Astrocyte (in vitro differentiated cells and primary cell): ENCODE results near the gene FKBP1B. TPM values are rescaled to one million over a fixed set of nuclear protein-coding genes. Genes with fewer than 3 reads are reported as not detected.

Experiments used
- DNase-seq: peaks from one replicate; pipeline ENCODE4 v3.0.0-alpha.2; 2010; ENCODE audit warnings: low read depth
- FAIRE-seq: peaks from 2 replicates; lab custom pipeline; 2011; peaks lifted over from hg19 to GRCh38; lab: Jason Lieb, UNC
- H2AFZ ChIP-seq: 2 replicates; pipeline ENCODE4 v1.6.0; 2012; ENCODE audit warnings: low read depth, low read length, inconsistent platforms
- H3K27ac ChIP-seq: 2 replicates; pipeline ENCODE4 v1.5.1; 2011; ENCODE audit warnings: low read depth, low read length, inconsistent platforms
- H3K27me3 ChIP-seq: 2 replicates; pipeline ENCODE4 v1.6.0; 2011; ENCODE audit warnings: low read length, inconsistent platforms; ENCODE audit not compliant: insufficient read depth
- H3K36me3 ChIP-seq: 2 replicates; pipeline ENCODE4 v1.5.1; 2011; ENCODE audit warnings: low read length, inconsistent platforms; ENCODE audit not compliant: insufficient read depth
- H3K4me1 ChIP-seq: 2 replicates; pipeline ENCODE4 v1.5.1; 2011; ENCODE audit warnings: low read length, inconsistent platforms; ENCODE audit not compliant: insufficient read depth
- H3K4me2 ChIP-seq: 2 replicates; pipeline ENCODE4 v1.6.0; 2012; ENCODE audit warnings: low read length, inconsistent platforms
- H3K4me3 ChIP-seq: 2 replicates; pipeline ENCODE4 v1.5.1; 2011; ENCODE audit warnings: low read depth, mild to moderate bottlenecking, low read length, inconsistent platforms; ENCODE audit not compliant: insufficient read depth
- H3K79me2 ChIP-seq: 2 replicates; pipeline ENCODE4 v1.6.0; 2012; ENCODE audit warnings: mild to moderate bottlenecking, low read length, inconsistent platforms; ENCODE audit not compliant: insufficient read depth
- H3K9ac ChIP-seq: 2 replicates; pipeline ENCODE4 v1.6.0; 2012; ENCODE audit warnings: mild to moderate bottlenecking, low read length, inconsistent platforms
- H3K9me3 ChIP-seq: 2 replicates; pipeline ENCODE4 v1.5.1; 2012; ENCODE audit warnings: low read depth, mild to moderate bottlenecking, low read length, inconsistent platforms; ENCODE audit not compliant: insufficient read depth
- H4K20me1 ChIP-seq: 2 replicates; pipeline ENCODE4 v1.6.0; 2012; ENCODE audit warnings: low read length, inconsistent platforms; ENCODE audit not compliant: insufficient read depth
- H3K27ac Mint-ChIP-seq: one replicate; pipeline ENCODE4 v1.8.0; 2021; ENCODE audit warnings: mild to moderate bottlenecking, mixed read lengths; ENCODE audit not compliant: unreplicated experiment
- H3K27me3 Mint-ChIP-seq: one replicate; pipeline ENCODE4 v1.8.0; 2021; ENCODE audit warnings: low read depth, mixed read lengths; ENCODE audit not compliant: unreplicated experiment
- H3K36me3 Mint-ChIP-seq: one replicate; pipeline ENCODE4 v1.8.0; 2021; ENCODE audit warnings: low read depth, mixed read lengths; ENCODE audit not compliant: unreplicated experiment
- H3K4me1 Mint-ChIP-seq: one replicate; pipeline ENCODE4 v1.8.0; 2021; ENCODE audit warnings: low read depth, mixed read lengths; ENCODE audit not compliant: unreplicated experiment
- H3K4me3 Mint-ChIP-seq: one replicate; pipeline ENCODE4 v1.8.0; 2021; ENCODE audit warnings: mild to moderate bottlenecking, moderate library complexity, mixed read lengths; ENCODE audit not compliant: unreplicated experiment
- H3K9me3 Mint-ChIP-seq: one replicate; pipeline ENCODE4 v1.8.0; 2021; ENCODE audit warnings: mild to moderate bottlenecking, mixed read lengths; ENCODE audit not compliant: unreplicated experiment
- CTCF ChIP-seq: IDR thresholded peaks from 2 replicates; pipeline ENCODE4 v1.5.1; 2011; ENCODE audit warnings: low read depth, mild to moderate bottlenecking, inconsistent platforms, low read length, moderate library complexity; ENCODE audit not compliant: insufficient read depth
- EZH2 ChIP-seq: IDR thresholded peaks from 2 replicates; pipeline ENCODE4 v1.6.1; 2012; ENCODE audit warnings: mild to moderate bottlenecking, low read length, inconsistent platforms; ENCODE audit not compliant: insufficient read depth
- total RNA-seq: library from RNA; stranded (reverse); gene quantifications from 2 replicates; pipeline ENCODE4 v1.2.1, GENCODE V29; 2021

FKBP1B gene
- total RNA-seq, 1 donor from 2014 or later, result 19.4 TPM

- Histone ChIP-seq H3K36me3 (no peaks in the 10 kb centered on the region), H3K27ac (no peak overlapping the region), H3K4me3 (no peak overlapping the region), H3K9ac (no peak overlapping the region), H3K9me3 (no peaks in the 10 kb centered on the region), H3K79me2 (no peaks in the 10 kb centered on the region), H2AFZ (no peak overlapping the region), H3K4me2 (no peak overlapping the region), H3K4me1 (peaks cover 16% of the 10 kb centered on the region), H4K20me1 (no peaks in the 10 kb centered on the region), H3K27me3 (no peaks in the 10 kb centered on the region)
- FAIRE-seq, result no peak
- Mint-ChIP-seq H3K36me3 (no peaks in the 10 kb centered on the region), H3K9me3 (no peaks in the 10 kb centered on the region), H3K27ac (no peak overlapping the region), H3K4me3 (no peak overlapping the region), H3K4me1 (peaks cover 7% of the 10 kb centered on the region), H3K27me3 (peaks cover 2% of the 10 kb centered on the region)
- DNase-seq, result no peak
- no peak for TF ChIP-seq CTCF
- TF ChIP-seq EZH2, result no peak
Measured at GRCh38 chr2:24016853-24017703, 32.5 kb upstream of the FKBP1B start.

DNA sequence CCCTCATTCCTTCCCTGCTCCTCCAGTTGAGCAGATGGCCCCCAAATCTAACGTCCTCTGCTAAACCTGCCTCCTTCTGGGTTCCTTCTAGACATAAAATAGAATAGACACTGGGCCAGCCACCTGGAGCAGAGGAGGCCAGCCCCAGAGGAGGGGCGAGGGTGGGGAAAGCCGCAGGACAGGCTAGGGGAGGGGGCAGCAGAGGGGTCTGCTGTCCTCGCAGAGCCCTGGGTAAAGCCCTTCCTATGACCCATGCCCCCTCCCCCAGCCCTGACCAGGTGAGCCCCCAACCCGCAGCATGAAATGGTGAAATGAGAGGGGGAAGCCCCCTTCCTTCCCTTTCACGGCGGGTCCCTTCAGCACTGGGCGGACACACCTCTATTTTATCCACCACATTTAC, 31.8 kb upstream of the FKBP1B start:
- no peaks in the 10 kb centered on the region for H4K20me1 ChIP-seq
- H2AFZ ChIP-seq, result no peak overlapping the region
- peaks cover 2% of the 10 kb centered on the region for H3K27me3 Mint-ChIP-seq
- H3K27me3 ChIP-seq, result no peaks in the 10 kb centered on the region
- no peak for FAIRE-seq
- no peak overlapping the region for H3K27ac ChIP-seq
- H3K9me3 ChIP-seq, result no peaks in the 10 kb centered on the region
- peaks cover 16% of the 10 kb centered on the region for H3K4me1 ChIP-seq
- H3K9me3 Mint-ChIP-seq, result no peaks in the 10 kb centered on the region
- H3K9ac ChIP-seq, result no peak overlapping the region
- no peak overlapping the region for H3K4me3 Mint-ChIP-seq
- peaks cover 7% of the 10 kb centered on the region for H3K4me1 Mint-ChIP-seq
- H3K79me2 ChIP-seq, result no peaks in the 10 kb centered on the region
- no peak overlapping the region for H3K4me3 ChIP-seq
- H3K36me3 Mint-ChIP-seq, result peaks cover 2% of the 10 kb centered on the region
- TF ChIP-seq EZH2 (no peak), CTCF (no peak)
- no peak overlapping the region for H3K4me2 ChIP-seq
- H3K27ac Mint-ChIP-seq, result no peak overlapping the region
- H3K36me3 ChIP-seq, result no peaks in the 10 kb centered on the region
- no peak for DNase-seq

DNA sequence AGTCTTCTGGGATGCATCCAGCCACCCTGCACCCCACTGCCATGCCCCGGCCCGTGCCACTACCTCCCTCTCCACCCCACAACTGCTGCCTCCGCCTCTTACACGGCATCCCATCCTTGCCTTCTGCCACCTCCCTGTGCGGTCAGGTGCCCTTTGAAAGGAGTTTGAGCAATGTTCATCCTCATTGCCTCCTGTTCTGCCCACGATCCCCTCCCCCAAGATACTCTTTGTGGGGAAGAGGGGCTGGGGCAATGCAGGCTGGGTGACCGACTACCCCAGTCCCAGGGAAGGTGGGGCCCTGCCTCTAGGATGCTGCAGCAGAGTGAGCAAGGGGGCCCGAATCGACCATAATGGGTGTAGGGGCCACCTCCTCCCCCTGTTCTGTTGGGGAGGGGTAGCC, 31.3 kb upstream of the FKBP1B start:
- no peak overlapping the region for H3K27ac ChIP-seq
- no peaks in the 10 kb centered on the region for H3K27me3 ChIP-seq
- Mint-ChIP-seq H3K4me3 (no peak overlapping the region), H3K27ac (no peak overlapping the region), H3K9me3 (no peaks in the 10 kb centered on the region), H3K36me3 (peaks cover 2% of the 10 kb centered on the region), H3K27me3 (peaks cover 2% of the 10 kb centered on the region), H3K4me1 (peaks cover 7% of the 10 kb centered on the region)
- no peaks in the 10 kb centered on the region for H3K9me3 ChIP-seq
- no peak overlapping the region for H3K4me2 ChIP-seq
- peaks cover 16% of the 10 kb centered on the region for H3K4me1 ChIP-seq
- no peaks in the 10 kb centered on the region for H3K79me2 ChIP-seq
- no peak overlapping the region for H3K4me3 ChIP-seq
- no peak for TF ChIP-seq EZH2
- no peak for TF ChIP-seq CTCF
- no peaks in the 10 kb centered on the region for H4K20me1 ChIP-seq
- DNase-seq (no peak), FAIRE-seq (no peak)
- H3K9ac ChIP-seq, result no peak overlapping the region
- no peaks in the 10 kb centered on the region for H3K36me3 ChIP-seq
- no peak overlapping the region for H2AFZ ChIP-seq
